SU-DHL-6 (cell line): ENCODE data around the gene AFAP1.

Experiments used
- H2AFZ ChIP-seq: fragments of 200-600 bp; sonication (generic); 2 replicates; pipeline ENCODE4 v1.6.1; 2014; ENCODE audit warnings: low read depth, mild to moderate bottlenecking, moderate library complexity, mixed read lengths, antibody characterized with exemption, low read length; ENCODE audit not compliant: severe bottlenecking
- H3F3A ChIP-seq: fragments of 200-600 bp; shearing (Covaris generic); 2 replicates; pipeline ENCODE4 v1.6.0; 2016; ENCODE audit warnings: antibody characterized with exemption, mild to moderate bottlenecking; ENCODE audit not compliant: insufficient read depth
- H3K27ac ChIP-seq: fragments of 200-600 bp; sonication (generic); 2 replicates; pipeline ENCODE4 v1.5.1; 2016; ENCODE audit warnings: low read depth, mild to moderate bottlenecking, low read length, moderate library complexity, mixed read lengths
- H3K27me3 ChIP-seq: fragments of 200-600 bp; sonication (generic), shearing (Covaris generic); 2 replicates; pipeline ENCODE4 v1.6.0; 2014; ENCODE audit warnings: mild to moderate bottlenecking, low read length
- H3K36me3 ChIP-seq: fragments of 200-600 bp; sonication (generic); 2 replicates; pipeline ENCODE4 v1.6.1; 2014; ENCODE audit warnings: mild to moderate bottlenecking, low read length, mixed read lengths
- H3K4me2 ChIP-seq: fragments of 300-600, 200-600 bp; shearing (Covaris generic), sonication (generic); 2 replicates; pipeline ENCODE4 v1.6.0; 2014; ENCODE audit warnings: low read length, low read depth, mild to moderate bottlenecking; ENCODE audit not compliant: poor library complexity, severe bottlenecking
- H3K4me3 ChIP-seq: fragments of 200-600 bp; sonication (generic); 2 replicates; pipeline ENCODE4 v1.5.1; 2014; ENCODE audit warnings: antibody characterized with exemption, low read length, mild to moderate bottlenecking, mixed read lengths; ENCODE audit not compliant: insufficient read depth, poor library complexity, severe bottlenecking
- H3K79me2 ChIP-seq: fragments of 200-600 bp; sonication (generic); 2 replicates; pipeline ENCODE4 v1.6.1; 2014; ENCODE audit warnings: mild to moderate bottlenecking, low read length, moderate library complexity; ENCODE audit not compliant: insufficient read depth
- H3K9ac ChIP-seq: fragments of 200-600 bp; sonication (generic); 2 replicates; pipeline ENCODE4 v1.7.0; 2014; ENCODE audit warnings: mild to moderate bottlenecking, low read length
- H3K9me2 ChIP-seq: fragments of 200-600 bp; sonication (generic); replicated peaks from 2 replicates; pipeline ENCODE4 v1.6.1; 2014; ENCODE audit warnings: low read length; ENCODE audit not compliant: insufficient read depth
- H3K9me3 ChIP-seq: fragments of 200-600 bp; sonication (generic); 2 replicates; pipeline ENCODE4 v1.6.1; 2014; ENCODE audit warnings: low read length, mixed read lengths; ENCODE audit not compliant: insufficient read depth
- H4K20me1 ChIP-seq: fragments of 200-600 bp; sonication (generic); 2 replicates; pipeline ENCODE4 v1.6.1; 2014; ENCODE audit warnings: low read depth, mild to moderate bottlenecking, antibody characterized with exemption, low read length, moderate library complexity, mixed read lengths
- EZH2phosphoT487 ChIP-seq: fragments of 200-600 bp; sonication (generic), shearing (Covaris generic); conservative IDR thresholded peaks from 2 replicates; pipeline ENCODE4 v1.6.1; 2018; ENCODE audit warnings: mild to moderate bottlenecking, antibody characterized with exemption, low read length, moderate library complexity, mixed read lengths
- TF ChIP-seq, protein P1 (sequence below): fragments of 200-600 bp; sonication (generic); IDR thresholded peaks from one replicate; pipeline ENCODE4 v1.5.1; 2017; ENCODE audit warnings: antibody characterized with exemption, mild to moderate bottlenecking, low read length, moderate library complexity; ENCODE audit not compliant: insufficient read depth, poor library complexity, severe bottlenecking

AFAP1 gene

DNA sequence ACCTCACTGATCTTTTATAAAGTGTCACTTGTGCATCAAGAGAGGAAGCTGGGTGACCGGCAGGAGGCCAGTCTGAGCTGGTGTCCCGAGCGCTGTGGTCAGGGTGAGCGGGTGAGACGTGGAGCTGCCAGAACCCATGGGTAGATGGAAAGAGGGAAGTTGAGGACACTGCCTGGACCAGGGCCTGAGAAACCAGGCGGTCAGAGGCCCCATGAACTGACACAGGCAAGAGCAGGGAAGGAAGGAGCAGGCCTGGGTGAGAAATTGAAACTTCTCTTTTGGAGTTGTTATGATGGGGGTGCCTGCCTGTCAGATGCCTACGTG is 192.6 kb downstream of the AFAP1 start:
- no peaks in the 10 kb centered on the region for H3K27me3 ChIP-seq
- TF ChIP-seq, protein P1, sequence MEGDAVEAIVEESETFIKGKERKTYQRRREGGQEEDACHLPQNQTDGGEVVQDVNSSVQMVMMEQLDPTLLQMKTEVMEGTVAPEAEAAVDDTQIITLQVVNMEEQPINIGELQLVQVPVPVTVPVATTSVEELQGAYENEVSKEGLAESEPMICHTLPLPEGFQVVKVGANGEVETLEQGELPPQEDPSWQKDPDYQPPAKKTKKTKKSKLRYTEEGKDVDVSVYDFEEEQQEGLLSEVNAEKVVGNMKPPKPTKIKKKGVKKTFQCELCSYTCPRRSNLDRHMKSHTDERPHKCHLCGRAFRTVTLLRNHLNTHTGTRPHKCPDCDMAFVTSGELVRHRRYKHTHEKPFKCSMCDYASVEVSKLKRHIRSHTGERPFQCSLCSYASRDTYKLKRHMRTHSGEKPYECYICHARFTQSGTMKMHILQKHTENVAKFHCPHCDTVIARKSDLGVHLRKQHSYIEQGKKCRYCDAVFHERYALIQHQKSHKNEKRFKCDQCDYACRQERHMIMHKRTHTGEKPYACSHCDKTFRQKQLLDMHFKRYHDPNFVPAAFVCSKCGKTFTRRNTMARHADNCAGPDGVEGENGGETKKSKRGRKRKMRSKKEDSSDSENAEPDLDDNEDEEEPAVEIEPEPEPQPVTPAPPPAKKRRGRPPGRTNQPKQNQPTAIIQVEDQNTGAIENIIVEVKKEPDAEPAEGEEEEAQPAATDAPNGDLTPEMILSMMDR, result no peak
- no peak for TF ChIP-seq EZH2phosphoT487
- no peaks in the 10 kb centered on the region for H4K20me1 ChIP-seq
- no peak overlapping the region for H3K4me2 ChIP-seq
- no peak overlapping the region for H2AFZ ChIP-seq
- H3K4me3 ChIP-seq, result no peak overlapping the region
- H3K9ac ChIP-seq, result no peak overlapping the region
- H3K36me3 ChIP-seq, result no peaks in the 10 kb centered on the region
- H3K9me2 ChIP-seq, result no peaks in the 10 kb centered on the region
- H3K79me2 ChIP-seq, result no peaks in the 10 kb centered on the region
- H3K27ac ChIP-seq, result no peak overlapping the region
- no peaks in the 10 kb centered on the region for H3F3A ChIP-seq
- H3K9me3 ChIP-seq, result no peaks in the 10 kb centered on the region

DNA sequence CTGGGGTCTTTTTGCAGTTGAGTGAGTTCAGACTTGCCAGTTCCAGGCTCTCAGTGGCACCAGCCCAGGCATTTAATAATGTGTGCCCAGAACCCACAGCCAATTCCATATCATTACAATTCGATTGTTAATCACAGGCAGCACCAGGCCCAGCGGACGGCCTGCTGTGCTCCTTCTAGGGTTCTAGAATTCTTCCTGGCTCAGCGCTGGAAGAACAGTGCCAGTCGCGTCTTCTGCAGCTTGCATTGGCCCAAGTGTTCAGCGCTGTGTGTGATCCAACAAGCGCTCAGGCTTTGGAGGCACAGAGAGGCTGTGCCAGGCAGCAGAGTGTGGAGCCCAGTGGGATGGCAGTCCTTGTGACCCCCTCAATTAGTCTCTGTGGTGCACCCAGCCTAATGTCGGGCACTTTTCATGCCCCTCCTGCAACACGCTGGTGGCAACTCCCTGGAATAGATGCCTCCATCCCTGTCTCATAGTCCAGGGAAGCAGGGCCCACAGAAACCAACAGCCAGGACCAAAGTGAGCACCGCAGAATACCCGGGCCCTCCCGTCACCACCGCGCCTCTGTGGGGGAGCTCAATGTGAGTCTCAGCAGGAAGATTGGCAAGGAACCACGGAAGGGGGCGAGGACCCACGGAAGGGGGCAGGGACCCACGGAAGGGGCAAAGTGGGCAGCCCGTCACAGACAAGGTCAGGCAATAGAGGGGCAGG is 193.2 kb downstream of the AFAP1 start:
- Histone ChIP-seq H3K9me2 (no peaks in the 10 kb centered on the region), H3K79me2 (no peaks in the 10 kb centered on the region), H4K20me1 (no peaks in the 10 kb centered on the region), H3F3A (no peaks in the 10 kb centered on the region), H3K4me2 (no peak overlapping the region), H3K27me3 (no peaks in the 10 kb centered on the region), H3K4me3 (no peak overlapping the region), H3K36me3 (no peaks in the 10 kb centered on the region), H2AFZ (no peak overlapping the region), H3K27ac (no peak overlapping the region), H3K9me3 (no peaks in the 10 kb centered on the region), H3K9ac (no peak overlapping the region)
- TF ChIP-seq, protein P1, result no peak
- TF ChIP-seq EZH2phosphoT487, result no peak

DNA sequence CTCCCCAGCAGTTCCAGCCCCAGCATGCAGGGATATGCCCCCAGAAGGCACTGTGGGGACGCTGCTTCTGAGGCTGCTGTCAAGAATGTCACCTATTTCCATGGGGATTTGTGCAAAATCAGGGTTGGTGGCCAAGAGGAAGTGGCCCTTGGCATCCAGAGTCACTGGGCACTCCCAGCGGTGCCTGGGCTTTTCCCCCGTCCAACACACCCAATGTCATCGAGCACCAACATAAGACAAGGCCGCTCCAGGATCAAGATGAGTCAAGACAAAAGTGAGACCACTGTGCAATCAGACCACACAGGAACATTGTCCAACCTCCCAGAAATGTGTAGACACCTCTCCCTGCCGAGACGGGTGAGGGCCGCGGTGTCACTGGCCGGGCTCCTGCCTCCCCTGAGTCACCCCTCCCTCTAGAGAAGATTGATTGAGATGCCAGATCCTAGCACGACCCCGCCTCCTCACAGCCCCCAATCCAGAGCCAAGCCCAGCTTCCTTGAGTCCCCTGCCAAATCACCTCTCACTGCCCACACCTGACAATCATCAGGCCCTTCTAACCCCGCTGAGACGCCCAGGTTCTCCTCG is 194.3 kb downstream of the AFAP1 start:
- no peak overlapping the region for H3K4me3 ChIP-seq
- H3K9ac ChIP-seq, result no peak overlapping the region
- no peaks in the 10 kb centered on the region for H3K9me2 ChIP-seq
- no peaks in the 10 kb centered on the region for H3K9me3 ChIP-seq
- H3K4me2 ChIP-seq, result no peak overlapping the region
- TF ChIP-seq EZH2phosphoT487, result no peak
- TF ChIP-seq, protein P1, result no peak
- no peaks in the 10 kb centered on the region for H3K27me3 ChIP-seq
- H3K79me2 ChIP-seq, result no peaks in the 10 kb centered on the region
- no peaks in the 10 kb centered on the region for H3F3A ChIP-seq
- H4K20me1 ChIP-seq, result no peaks in the 10 kb centered on the region
- H2AFZ ChIP-seq, result no peak overlapping the region
- H3K36me3 ChIP-seq, result no peaks in the 10 kb centered on the region
- no peak overlapping the region for H3K27ac ChIP-seq
